GM23248 (cell line): Measurements from ENCODE around the gene RSRC1. TPM values are rescaled to one million over a fixed set of nuclear protein-coding genes. Genes with fewer than 3 reads are reported as not detected.

Source experiments
- DNase-seq: peaks from one replicate; pipeline ENCODE4 v3.0.0-alpha.2; 2015
- H2AFZ ChIP-seq: fragments of 200-600 bp; sonication (generic); 2 replicates; pipeline ENCODE4 v1.6.1; 2016; ENCODE audit warnings: antibody characterized with exemption
- H3F3A ChIP-seq: fragments of 200-600 bp; sonication (generic); 2 replicates; pipeline ENCODE4 v1.6.1; 2016; ENCODE audit warnings: mild to moderate bottlenecking, antibody characterized with exemption, mixed run types; ENCODE audit not compliant: insufficient read depth
- H3K27ac ChIP-seq: fragments of 200-600 bp; sonication (generic); 2 replicates; pipeline ENCODE4 v1.5.1; 2016; ENCODE audit warnings: mild to moderate bottlenecking
- H3K27me3 ChIP-seq: fragments of 200-600 bp; sonication (generic); replicated peaks from 2 replicates; pipeline ENCODE4 v1.6.1; 2016; ENCODE audit warnings: mild to moderate bottlenecking; ENCODE audit not compliant: insufficient read depth
- H3K36me3 ChIP-seq: fragments of 200-600 bp; sonication (generic); 2 replicates; pipeline ENCODE4 v1.6.1; 2016; ENCODE audit warnings: low read depth, mild to moderate bottlenecking
- H3K4me1 ChIP-seq: fragments of 200-600 bp; sonication (generic); 2 replicates; pipeline ENCODE4 v1.6.1; 2016; ENCODE audit warnings: mild to moderate bottlenecking; ENCODE audit not compliant: insufficient read depth
- H3K4me2 ChIP-seq: fragments of 200-600 bp; sonication (generic); one replicate; pipeline ENCODE4 v1.6.1; 2016; ENCODE audit warnings: mild to moderate bottlenecking; ENCODE audit not compliant: unreplicated experiment
- H3K4me3 ChIP-seq: fragments of 200-600 bp; sonication (generic); 2 replicates; pipeline ENCODE4 v1.5.1; 2016; ENCODE audit warnings: mild to moderate bottlenecking
- H3K79me2 ChIP-seq: fragments of 200-600 bp; sonication (generic); 2 replicates; pipeline ENCODE4 v1.6.1; 2016; ENCODE audit warnings: mild to moderate bottlenecking; ENCODE audit not compliant: insufficient read depth
- H3K9ac ChIP-seq: fragments of 200-600 bp; sonication (generic); 2 replicates; pipeline ENCODE4 v1.6.1; 2016; ENCODE audit warnings: mild to moderate bottlenecking
- H3K9me2 ChIP-seq: fragments of 200-600 bp; sonication (generic); 2 replicates; pipeline ENCODE4 v1.6.1; 2016; ENCODE audit warnings: mixed run types, mild to moderate bottlenecking, moderate library complexity; ENCODE audit not compliant: insufficient read depth
- H3K9me3 ChIP-seq: fragments of 200-600 bp; sonication (generic); one replicate; pipeline ENCODE4 v1.6.1; 2017; ENCODE audit warnings: low read depth
- H4K20me1 ChIP-seq: fragments of 200-600 bp; sonication (generic); 2 replicates; pipeline ENCODE4 v1.6.0; 2016; ENCODE audit not compliant: insufficient read depth
- EZH2 ChIP-seq: fragments of 200-600 bp; sonication (generic); IDR thresholded peaks from 2 replicates; pipeline ENCODE4 v1.6.1; 2018; ENCODE audit warnings: antibody characterized with exemption, mild to moderate bottlenecking; ENCODE audit not compliant: insufficient read depth, poor library complexity, severe bottlenecking
- EZH2phosphoT487 ChIP-seq: fragments of 200-600 bp; sonication (generic); IDR thresholded peaks from 2 replicates; pipeline ENCODE4 v1.6.1; 2018; ENCODE audit warnings: antibody characterized with exemption, moderate library complexity, mild to moderate bottlenecking, low read depth; ENCODE audit not compliant: insufficient read depth
- WGBS, 2 experiments: methylation state at CpG; one replicate each; pipeline ENCODE4 v1.1.6; 2015 to 2017; ENCODE audit warnings: low lambda C conversion rate in 2 of 2, low coverage in 1 of 2; ENCODE audit errors: missing lambda C conversion rate in 2 of 2; 5-methylcytosine and 5-hydroxymethylcytosine counted together
- in situ Hi-C: fragments of 300-500 bp; cut with MboI; formaldehyde crosslinking; loops from 2 replicates; pipeline ENCODE4 v1.15.0; 2020
- polyA plus RNA-seq: library from polyadenylated mRNA; unstranded; fragments of >200 nt; fragmentation: Nextera tagmentation; extraction: Ambion mirVana; gene quantifications from 2 replicates; pipeline ENCODE4 v1.2.1, GENCODE V29; 2016
- total RNA-seq: library from RNA; depleted of rRNA; stranded (reverse); fragments of >200 nt; shearing (Covaris generic); gene quantifications from 2 replicates; pipeline ENCODE4 v1.2.3, GENCODE V29; 2014

Gene RSRC1
- total and polyA plus RNA-seq, 2 experiments from 2014 or later, result 28.5 to 34.6 TPM

DNA sequence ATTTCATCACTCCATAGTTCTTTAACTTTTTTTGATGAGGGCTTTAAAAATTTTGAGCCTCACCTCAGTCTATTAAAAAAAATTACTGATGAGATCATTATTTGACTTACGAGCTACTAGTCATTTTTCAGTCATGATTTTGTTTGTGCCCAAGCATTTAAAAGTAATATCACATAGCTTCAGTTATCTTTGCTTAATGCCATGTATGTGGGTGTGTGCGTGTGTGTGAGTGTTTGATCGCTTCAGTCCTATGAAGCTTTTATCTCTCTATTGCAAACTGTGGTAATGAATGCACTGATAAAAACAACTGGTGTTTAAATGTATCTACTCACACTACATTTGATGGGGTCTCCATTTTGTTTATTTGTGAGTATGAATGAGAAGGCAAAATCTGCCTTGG lies 49.8 kb downstream of the RSRC1 start:
- DNase-seq, result no peak
- H3K9me2 ChIP-seq, result no peaks in the 10 kb centered on the region
- H2AFZ ChIP-seq, result no peak overlapping the region
- no peak overlapping the region for H3K4me3 ChIP-seq
- no peak overlapping the region for H3K9ac ChIP-seq
- in situ Hi-C loops, result no loop called here
- WGBS, 2 experiments, result 96 to 99% methylated on average over 3 of the region's 3 CpGs
- H3K27me3 ChIP-seq, result no peaks in the 10 kb centered on the region
- H3K4me1 ChIP-seq, result peaks cover 18% of the 10 kb centered on the region
- H3K79me2 ChIP-seq, result peaks cover 6% of the 10 kb centered on the region; the same call in 1 of the 2 replicates
- peaks cover 18% of the 10 kb centered on the region for H3F3A ChIP-seq
- no peaks in the 10 kb centered on the region for H3K36me3 ChIP-seq
- no peaks in the 10 kb centered on the region for H4K20me1 ChIP-seq
- no peak for TF ChIP-seq EZH2phosphoT487
- TF ChIP-seq EZH2, result no peak
- no peaks in the 10 kb centered on the region for H3K9me3 ChIP-seq
- no peak overlapping the region for H3K27ac ChIP-seq
- H3K4me2 ChIP-seq, result no peak overlapping the region

DNA sequence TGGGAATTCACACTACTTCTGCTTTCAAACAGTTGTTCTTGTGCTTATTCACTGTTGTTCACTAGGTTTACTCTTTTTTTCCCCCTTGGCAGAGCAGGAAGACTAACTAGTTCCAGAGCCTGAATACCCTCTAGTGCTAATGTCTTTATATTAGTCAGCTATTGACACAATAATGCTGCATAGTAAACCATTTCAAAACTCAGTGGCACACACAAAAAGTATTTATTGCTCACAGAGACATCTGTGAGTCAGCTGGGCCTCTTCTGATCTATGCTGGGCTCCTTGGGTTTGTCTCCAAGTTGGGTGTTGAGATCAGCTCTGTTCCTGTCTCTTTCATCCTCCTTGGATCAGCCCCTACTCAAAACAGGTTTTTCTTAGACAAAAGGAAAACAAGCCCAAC lies 51.1 kb downstream of the RSRC1 start:
- H3K27ac ChIP-seq, result peak overlapping the region; percentile 43
- peak overlapping the region; percentile 12; the same call in 1 of the 2 replicates for H3K9ac ChIP-seq
- no peaks in the 10 kb centered on the region for H3K27me3 ChIP-seq

GRCh38 chr3:158165141-158165655 lies 55.3 kb downstream of the RSRC1 start:
- H3F3A ChIP-seq, result peaks cover 18% of the 10 kb centered on the region
- peaks cover 9% of the 10 kb centered on the region; the same call in 1 of the 2 replicates for H3K79me2 ChIP-seq
- in situ Hi-C loops, result no loop called here
- H3K4me1 ChIP-seq, result peaks cover 54% of the 10 kb centered on the region
- H2AFZ ChIP-seq, result no peak overlapping the region
- no peaks in the 10 kb centered on the region for H3K27me3 ChIP-seq
- H4K20me1 ChIP-seq, result no peaks in the 10 kb centered on the region
- no peak overlapping the region for H3K27ac ChIP-seq
- TF ChIP-seq EZH2 (no peak), EZH2phosphoT487 (no peak)
- no peaks in the 10 kb centered on the region for H3K36me3 ChIP-seq
- H3K4me2 ChIP-seq, result no peak overlapping the region
- no peak overlapping the region for H3K9ac ChIP-seq
- DNase-seq, result no peak
- no peaks in the 10 kb centered on the region for H3K9me3 ChIP-seq
- no peak overlapping the region for H3K4me3 ChIP-seq
- 98 to 99% methylated on average over 5 of the region's 5 CpGs for WGBS, 2 experiments
- no peaks in the 10 kb centered on the region for H3K9me2 ChIP-seq

More for the DNA sequence above, 51.1 kb downstream of the RSRC1 start:
- Histone ChIP-seq H3K36me3 (no peaks in the 10 kb centered on the region), H3K79me2 (peaks cover 6% of the 10 kb centered on the region; the same call in 1 of the 2 replicates), H3K4me3 (0 out of 2 replicates have a peak overlapping the region, but pooled peaks have one; percentile 12), H3K9me3 (no peaks in the 10 kb centered on the region), H3F3A (peaks cover 18% of the 10 kb centered on the region), H3K4me1 (peaks cover 25% of the 10 kb centered on the region), H4K20me1 (no peaks in the 10 kb centered on the region), H3K4me2 (peak overlapping the region; percentile 54), H2AFZ (no peak overlapping the region), H3K9me2 (no peaks in the 10 kb centered on the region)
- DNase-seq, result peak; percentile 95
- TF ChIP-seq EZH2 (no peak), EZH2phosphoT487 (no peak)
- in situ Hi-C loops, result no loop called here

DNA sequence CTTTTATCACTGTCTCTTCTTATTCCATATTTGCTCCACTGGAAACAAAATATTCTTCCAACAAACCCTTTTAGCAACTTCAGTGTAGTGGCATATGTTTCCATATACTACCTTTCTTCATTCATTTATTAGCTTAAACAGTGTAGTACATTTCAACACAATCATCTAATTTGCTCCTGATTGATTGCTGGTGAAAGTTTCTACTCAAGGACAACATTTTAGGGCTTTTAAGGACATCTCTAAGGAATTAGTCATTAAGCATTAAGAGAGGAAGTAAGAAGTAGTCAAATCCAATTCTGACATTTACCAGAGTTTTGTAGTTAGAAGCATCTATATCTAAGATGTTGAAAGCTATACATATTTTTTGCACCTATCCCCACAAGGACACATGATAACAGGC lies 55.8 kb downstream of the RSRC1 start:
- Histone ChIP-seq H3K27me3 (peaks cover 5% of the 10 kb centered on the region; the same call in 1 of the 2 replicates), H3K36me3 (no peaks in the 10 kb centered on the region), H3K4me2 (peak overlapping the region; percentile 10), H3K27ac (no peak overlapping the region), H2AFZ (no peak overlapping the region), H3K4me3 (no peak overlapping the region), H4K20me1 (no peaks in the 10 kb centered on the region), H3F3A (peaks cover 12% of the 10 kb centered on the region), H3K4me1 (peaks cover 49% of the 10 kb centered on the region), H3K9ac (no peak overlapping the region), H3K9me3 (no peaks in the 10 kb centered on the region), H3K79me2 (peaks cover 9% of the 10 kb centered on the region; the same call in 1 of the 2 replicates), H3K9me2 (no peaks in the 10 kb centered on the region)
- peak; percentile 26 for DNase-seq
- in situ Hi-C loops, result no loop called here
- no peak for TF ChIP-seq EZH2phosphoT487
- no peak for TF ChIP-seq EZH2

- Histone ChIP-seq H3K36me3 (no peaks in the 10 kb centered on the region), H3K4me1 (peaks cover 46% of the 10 kb centered on the region), H3K9me3 (no peaks in the 10 kb centered on the region), H3K4me2 (no peak overlapping the region), H3K9ac (no peak overlapping the region), H3K27ac (no peak overlapping the region), H3K4me3 (no peak overlapping the region), H3K79me2 (peaks cover 9% of the 10 kb centered on the region; the same call in 1 of the 2 replicates), H3K9me2 (no peaks in the 10 kb centered on the region), H3K27me3 (peaks cover 10% of the 10 kb centered on the region; the same call in 1 of the 2 replicates), H2AFZ (no peak overlapping the region), H4K20me1 (no peaks in the 10 kb centered on the region), H3F3A (peaks cover 10% of the 10 kb centered on the region)
- no peak for TF ChIP-seq EZH2
- TF ChIP-seq EZH2phosphoT487, result no peak
- in situ Hi-C loops, result no loop called here
- 86 to 90% methylated on average over 2 of the region's 2 CpGs for WGBS, 2 experiments
- no peak for DNase-seq
These were observed 56.3 kb downstream of the RSRC1 start for GRCh38 chr3:158166223-158166622.
